ENCODE measurements around the gene THAP9.
A peak's percentile ranks its signal among the peaks of the same experiment; 100 is the strongest.
"Not testable (repeated sequence)": the region's sequence is repeated elsewhere in the genome, so short reads cannot be mapped to it uniquely, and the experiment has no call there.

The THAP9 gene

GRCh38 chr4:82909326-82909725 lies 8.8 kb downstream of the THAP9 start:
- no peak for ATAC-seq
- TF ChIP-seq TSHZ2 (CRISPR knock-in tag; IDR thresholded peaks at IDR 0.05) (no peak), GLIS3 (CRISPR knock-in tag; IDR thresholded peaks at IDR 0.05) (no peak)

GRCh38 chr4:82913305-82913704 lies 12.8 kb downstream of the THAP9 start:
- ATAC-seq, result no peak
- TF ChIP-seq ZNF8 (CRISPR knock-in tag; IDR thresholded peaks at IDR 0.05) (no peak), CSRNP3 (CRISPR knock-in tag; IDR thresholded peaks at IDR 0.05) (no peak), ZFP3 (CRISPR knock-in tag; IDR thresholded peaks at IDR 0.05) (no peak), BACH2 (CRISPR knock-in tag; IDR thresholded peaks at IDR 0.05; ENCODE audit: borderline replicate concordance) (no peak), RARB (CRISPR knock-in tag; IDR thresholded peaks at IDR 0.05) (no peak), ISL1 (CRISPR knock-in tag; IDR thresholded peaks at IDR 0.05) (no peak)

- not testable (repeated sequence) for ATAC-seq
These were observed 13.4 kb downstream of the THAP9 start for GRCh38 chr4:82913968-82914367.

- TF ChIP-seq ZFP30 (CRISPR knock-in tag; IDR thresholded peaks at IDR 0.05) (no peak), TSHZ2 (CRISPR knock-in tag; IDR thresholded peaks at IDR 0.05) (no peak), BACH2 (CRISPR knock-in tag; IDR thresholded peaks at IDR 0.05; ENCODE audit: borderline replicate concordance) (no peak), RARB (CRISPR knock-in tag; IDR thresholded peaks at IDR 0.05) (no peak), ZNF70 (CRISPR knock-in tag; IDR thresholded peaks at IDR 0.05) (no peak), CSDC2 (CRISPR knock-in tag; IDR thresholded peaks at IDR 0.05) (no peak), TCF4 (CRISPR knock-in tag; IDR thresholded peaks at IDR 0.05; ENCODE audit: borderline replicate concordance) (no peak), ZC3H10 (CRISPR knock-in tag; IDR thresholded peaks at IDR 0.05) (no peak), POU6F1 (CRISPR knock-in tag; IDR thresholded peaks at IDR 0.05; ENCODE audit: borderline replicate concordance, low read depth) (no peak)
- no peak for ATAC-seq
These were observed 17.6 kb downstream of the THAP9 start for GRCh38 chr4:82918091-82918490.

GRCh38 chr4:82919386-82919785 lies 18.9 kb downstream of the THAP9 start:
- ATAC-seq, result no peak
- no peak for TF ChIP-seq ZFP30 (CRISPR knock-in tag; IDR thresholded peaks at IDR 0.05)
- no peak for TF ChIP-seq BACH2 (CRISPR knock-in tag; IDR thresholded peaks at IDR 0.05; ENCODE audit: borderline replicate concordance)
- TF ChIP-seq RARB (CRISPR knock-in tag; IDR thresholded peaks at IDR 0.05), result no peak
- TF ChIP-seq CSDC2 (CRISPR knock-in tag; IDR thresholded peaks at IDR 0.05), result no peak

GRCh38 chr4:82921795-82922194 lies 21.3 kb downstream of the THAP9 start:
- TF ChIP-seq ZNF70 (CRISPR knock-in tag; IDR thresholded peaks at IDR 0.05) (peak; percentile 43; the same call in 1 of the 2 replicates), PPARA (CRISPR knock-in tag; IDR thresholded peaks at IDR 0.05; ENCODE audit: borderline replicate concordance) (no peak), ZFP30 (CRISPR knock-in tag; IDR thresholded peaks at IDR 0.05) (no peak)
- no peak for ATAC-seq
